OCI-LY7 (cell line): ENCODE data around the gene CTPS1. TPM values are rescaled to one million over a fixed set of nuclear protein-coding genes. Genes with fewer than 3 reads are reported as not detected.

Experiments used
- BruUV-seq: library from RNA; stranded (reverse); fragments of 400-500 nt; replicated peaks from 2 replicates; lab custom pipeline; 2021; lab: Mats Ljungman, UMichigan
- CTCF ChIA-PET: fragments of 300-600 bp; sonication (Branson Sonifier 250); formaldehyde crosslinking; loops from one replicate; lab custom pipeline; 2022; ENCODE audit warnings: antibody characterized with exemption; ENCODE audit not compliant: unreplicated experiment; lab: Charles Lee
- POLR2A ChIA-PET: fragments of 300-600 bp; sonication (Branson Sonifier 250); formaldehyde crosslinking; loops from one replicate; lab custom pipeline; 2022; ENCODE audit warnings: antibody characterized with exemption; lab: Charles Lee
- DNase-seq: peaks from one replicate; pipeline ENCODE4 v3.0.0-alpha.2; 2015; ENCODE audit warnings: low spot score
- H2AFZ ChIP-seq: fragments of 200-600 bp; sonication (generic), shearing (Covaris generic); 2 replicates; pipeline ENCODE4 v1.6.1; 2014; ENCODE audit warnings: mild to moderate bottlenecking, antibody characterized with exemption, low read length, moderate library complexity
- H3K27ac ChIP-seq: fragments of 200-600 bp; sonication (generic); 2 replicates; pipeline ENCODE4 v1.5.1; 2014; ENCODE audit warnings: mixed run types, low read depth, mild to moderate bottlenecking, moderate library complexity, low read length, inconsistent platforms; ENCODE audit not compliant: poor library complexity, severe bottlenecking
- H3K36me3 ChIP-seq: fragments of 200-600 bp; sonication (generic); 2 replicates; pipeline ENCODE4 v1.6.1; 2014; ENCODE audit warnings: mild to moderate bottlenecking, antibody characterized with exemption, low read length, moderate library complexity, mixed read lengths; ENCODE audit not compliant: insufficient read depth
- H3K4me1 ChIP-seq: fragments of 200-600 bp; sonication (generic); 2 replicates; pipeline ENCODE4 v1.5.1; 2014; ENCODE audit warnings: mild to moderate bottlenecking, low read length; ENCODE audit not compliant: insufficient read depth, poor library complexity, severe bottlenecking
- H3K4me2 ChIP-seq: fragments of 200-600 bp; sonication (generic); 2 replicates; pipeline ENCODE4 v1.6.1; 2014; ENCODE audit warnings: mild to moderate bottlenecking, low read length
- H3K4me3 ChIP-seq: fragments of 200-600 bp; sonication (generic); 2 replicates; pipeline ENCODE4 v1.5.1; 2014; ENCODE audit warnings: mild to moderate bottlenecking, low read depth, low read length; ENCODE audit not compliant: poor library complexity, severe bottlenecking
- H3K79me2 ChIP-seq: fragments of 200-600 bp; sonication (generic); 2 replicates; pipeline ENCODE4 v1.6.1; 2016; ENCODE audit warnings: low read depth, mild to moderate bottlenecking, low read length, moderate library complexity, mixed read lengths; ENCODE audit not compliant: insufficient read depth
- H3K9me2 ChIP-seq: fragments of 200-600 bp; sonication (generic); 2 replicates; pipeline ENCODE4 v1.6.1; 2016; ENCODE audit warnings: mild to moderate bottlenecking, low read length, mixed read lengths; ENCODE audit not compliant: insufficient read depth
- H3K9me3 ChIP-seq: fragments of 200-600 bp; sonication (generic); 2 replicates; pipeline ENCODE4 v1.6.1; 2014; ENCODE audit warnings: mild to moderate bottlenecking, mixed run types, low read length, mixed read lengths
- H4K20me1 ChIP-seq: fragments of 200-600 bp; sonication (generic); 2 replicates; pipeline ENCODE4 v1.6.1; 2014; ENCODE audit warnings: mild to moderate bottlenecking, antibody characterized with exemption, low read length, moderate library complexity, mixed read lengths; ENCODE audit not compliant: insufficient read depth
- EZH2phosphoT487 ChIP-seq: fragments of 200-600 bp; sonication (generic); IDR thresholded peaks from 2 replicates; pipeline ENCODE4 v1.6.1; 2018; ENCODE audit warnings: low read depth, borderline replicate concordance, mild to moderate bottlenecking, mixed run types, antibody characterized with exemption, low read length, moderate library complexity, mixed read lengths
- intact Hi-C: fragments of 100-400 bp; cut with micrococcal nuclease; formaldehyde crosslinking; loops from one replicate; pipeline ENCODE4 v1.10.0; 2022; ENCODE audit not compliant: unreplicated experiment
- total RNA-seq, 2 experiments: library from RNA; depleted of rRNA in 1 of 2; stranded (reverse); fragments of >200 nt in 1 of 2; shearing (Covaris generic) in 1 of 2; gene quantifications; 2 replicates each; pipeline ENCODE4 v1.2.3, GENCODE V29; 2014 to 2022
- TF ChIP-seq, protein P1 (sequence below): fragments of 200-600 bp; sonication (generic); conservative IDR thresholded peaks from 2 replicates; pipeline ENCODE4 v1.5.1; 2014; ENCODE audit warnings: mild to moderate bottlenecking, antibody characterized with exemption, low read length, moderate library complexity, mixed read lengths

CTPS1 gene
- total RNA-seq, 2 experiments from 2014 or later, result 58.9 to 117 TPM

GRCh38 chr1:41037116-41037903, 57.8 kb downstream of the CTPS1 start:
- BruUV-seq, result no TSS peak

DNA sequence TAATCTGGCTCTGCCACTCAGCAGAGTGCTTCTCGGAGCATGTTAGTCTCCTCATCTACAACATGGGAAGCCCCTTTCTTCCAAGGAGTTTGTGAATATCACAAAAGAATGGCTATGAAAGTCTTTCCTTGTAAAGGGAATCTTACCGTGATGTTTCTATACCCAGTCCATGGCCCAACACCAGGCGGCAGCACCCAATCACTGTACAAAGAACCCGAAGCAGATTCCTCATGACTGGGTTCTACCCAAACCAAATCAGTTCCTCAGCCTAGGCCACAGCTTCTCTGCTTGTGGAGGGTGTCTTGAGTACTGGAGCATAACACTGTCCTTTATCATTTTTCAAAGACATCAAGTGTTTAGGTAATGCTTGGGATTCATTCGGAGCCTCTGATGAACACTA, 58.6 kb downstream of the CTPS1 start:
- POLR2A ChIA-PET, result interaction anchor here (1.1 kb wide), 1 partner anchor 14 kb away, joined by 3 read pairs; no protein-coding TSS in a partner anchor
- intact Hi-C loops, result no loop called here

More at GRCh38 chr1:41037116-41037903, 57.8 kb downstream of the CTPS1 start:
- Histone ChIP-seq H2AFZ (no peak overlapping the region), H4K20me1 (no peaks in the 10 kb centered on the region), H3K4me2 (no peak overlapping the region), H3K9me3 (no peaks in the 10 kb centered on the region), H3K4me3 (no peak overlapping the region), H3K27ac (no peak overlapping the region), H3K9me2 (no peaks in the 10 kb centered on the region), H3K4me1 (no peaks in the 10 kb centered on the region), H3K36me3 (peaks cover 73% of the 10 kb centered on the region), H3K79me2 (no peaks in the 10 kb centered on the region)
- TF ChIP-seq, protein P1, sequence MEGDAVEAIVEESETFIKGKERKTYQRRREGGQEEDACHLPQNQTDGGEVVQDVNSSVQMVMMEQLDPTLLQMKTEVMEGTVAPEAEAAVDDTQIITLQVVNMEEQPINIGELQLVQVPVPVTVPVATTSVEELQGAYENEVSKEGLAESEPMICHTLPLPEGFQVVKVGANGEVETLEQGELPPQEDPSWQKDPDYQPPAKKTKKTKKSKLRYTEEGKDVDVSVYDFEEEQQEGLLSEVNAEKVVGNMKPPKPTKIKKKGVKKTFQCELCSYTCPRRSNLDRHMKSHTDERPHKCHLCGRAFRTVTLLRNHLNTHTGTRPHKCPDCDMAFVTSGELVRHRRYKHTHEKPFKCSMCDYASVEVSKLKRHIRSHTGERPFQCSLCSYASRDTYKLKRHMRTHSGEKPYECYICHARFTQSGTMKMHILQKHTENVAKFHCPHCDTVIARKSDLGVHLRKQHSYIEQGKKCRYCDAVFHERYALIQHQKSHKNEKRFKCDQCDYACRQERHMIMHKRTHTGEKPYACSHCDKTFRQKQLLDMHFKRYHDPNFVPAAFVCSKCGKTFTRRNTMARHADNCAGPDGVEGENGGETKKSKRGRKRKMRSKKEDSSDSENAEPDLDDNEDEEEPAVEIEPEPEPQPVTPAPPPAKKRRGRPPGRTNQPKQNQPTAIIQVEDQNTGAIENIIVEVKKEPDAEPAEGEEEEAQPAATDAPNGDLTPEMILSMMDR, result no peak
- no peak for TF ChIP-seq EZH2phosphoT487
- CTCF ChIA-PET, result no interaction called here
- no peak for DNase-seq
- POLR2A ChIA-PET, result interaction anchor here (1.1 kb wide), 1 partner anchor 14 kb away, joined by 3 read pairs; no protein-coding TSS in a partner anchor
- intact Hi-C loops, result no loop called here

More for the DNA sequence above, 58.6 kb downstream of the CTPS1 start:
- no peak overlapping the region for H3K4me2 ChIP-seq
- CTCF ChIA-PET, result no interaction called here
- H4K20me1 ChIP-seq, result no peaks in the 10 kb centered on the region
- no peak for DNase-seq
- no peak overlapping the region for H3K4me3 ChIP-seq
- TF ChIP-seq, protein P1, result no peak
- TF ChIP-seq EZH2phosphoT487, result no peak
- H3K27ac ChIP-seq, result no peak overlapping the region
- no TSS peak for BruUV-seq
- H3K36me3 ChIP-seq, result peaks cover 68% of the 10 kb centered on the region
- H2AFZ ChIP-seq, result no peak overlapping the region
- H3K79me2 ChIP-seq, result no peaks in the 10 kb centered on the region
- no peaks in the 10 kb centered on the region for H3K9me3 ChIP-seq
- no peaks in the 10 kb centered on the region for H3K4me1 ChIP-seq
- no peaks in the 10 kb centered on the region for H3K9me2 ChIP-seq
